ENCODE data around the gene SH3D19.

- no peak for TF ChIP-seq CTCF (IDR thresholded peaks at IDR 0.05; ENCODE audit: insufficient read depth, low read length, poor library complexity, severe bottlenecking)
- TF ChIP-seq EZH2phosphoT487 (conservative IDR thresholded peaks at IDR 0.05; ENCODE audit: low read length) = no peak
Observed at GRCh38 chr4:151325111-151325948, at the start of gene SH3D19.
